Stomach (tissue), 4 donors: ENCODE results near the gene MARCHF3.

Experiments used
- CTCF ChIP-seq, 7 experiments: fragments of 450-650 bp in 4 of 7; fragments of 200-600 bp in 3 of 7; sonication (generic) in 3 of 7; IDR thresholded peaks; one replicate each; pipeline ENCODE4 v1.5.1; 2016 to 2019; ENCODE audit warnings: antibody characterized with exemption in 7 of 7, control low read depth in 2 of 7, mild to moderate bottlenecking in 1 of 7
- EP300 ChIP-seq: sonication (generic); formaldehyde crosslinking; IDR thresholded peaks from one replicate; pipeline ENCODE4 v1.6.1; 2017; ENCODE audit warnings: antibody characterized with exemption
- POLR2A ChIP-seq, 4 donors: fragments of 450-650 bp; IDR thresholded peaks; one replicate each; pipeline ENCODE4 v1.6.1; 2016; ENCODE audit warnings: antibody characterized with exemption in 4 of 4, control low read depth in 2 of 4, mild to moderate bottlenecking in 1 of 4, moderate library complexity in 1 of 4
- POLR2AphosphoS5 ChIP-seq, 3 donors: sonication (generic); formaldehyde crosslinking; IDR thresholded peaks; one replicate each; pipeline ENCODE4 v1.6.1; 2016; ENCODE audit warnings: antibody characterized with exemption in 3 of 3

GRCh38 chr5:126994485-126994884 is 35.9 kb downstream of the MARCHF3 start:
- no peak for TF ChIP-seq CTCF (IDR thresholded peaks at IDR 0.05)
- no peak for TF ChIP-seq POLR2A (IDR thresholded peaks at IDR 0.05)
- no peak for TF ChIP-seq POLR2AphosphoS5 (IDR thresholded peaks at IDR 0.05)
- TF ChIP-seq EP300: no peak
